Measurements from ENCODE around the gene SLC44A2. TPM values are rescaled to one million over a fixed set of nuclear protein-coding genes. Genes with fewer than 3 reads are reported as not detected.

The SLC44A2 gene
- total and polyA plus RNA-seq, 10 of the 15 experiments (the other 5 are each of a cell fraction or from before 2014, with no cell fraction given) = 3.0 to 51.3 (median 26.8) TPM

- TF ChIP-seq TCF3 (IDR thresholded peaks at IDR 0.05; ENCODE audit: borderline replicate concordance, insufficient read depth, low read depth, low read length) (peak; percentile 86; the same call in 1 of the 2 replicates), RELA (IDR thresholded peaks at IDR 0.05; ENCODE audit: borderline replicate concordance, partially characterized antibody) (no peak), SPI1 (IDR thresholded peaks at IDR 0.05; ENCODE audit: borderline replicate concordance, insufficient read depth, low read depth, low read length) (peak; percentile 93), ZNF592 (IDR thresholded peaks at IDR 0.05) (no peak), CHD1 (IDR thresholded peaks at IDR 0.05; ENCODE audit: low read depth, low read length) (no peak), ZBTB40 (IDR thresholded peaks at IDR 0.05; ENCODE audit: borderline replicate concordance) (no peak), PAX8 (IDR thresholded peaks at IDR 0.05) (no peak), MAX (IDR thresholded peaks at IDR 0.05; ENCODE audit: low read depth, low read length) (peak; percentile 68; the same call in 1 of the 2 replicates), CHD2 (IDR thresholded peaks at IDR 0.05; ENCODE audit: borderline replicate concordance, low read depth, low read length) (peak; percentile 10; the same call in 1 of the 2 replicates), HCFC1 (IDR thresholded peaks at IDR 0.05; ENCODE audit: low read length) (no peak), RAD21 (IDR thresholded peaks at IDR 0.05; ENCODE audit: insufficient read depth, low read depth, low read length) (no peak), BCL11A (IDR thresholded peaks at IDR 0.05; ENCODE audit: low read depth, low read length) (0 out of 2 replicates have a peak, but pooled peaks have one; percentile 31), SREBF2 (IDR thresholded peaks at IDR 0.05; ENCODE audit: low read length) (no peak), NBN (IDR thresholded peaks at IDR 0.05) (peak; percentile 87; the same call in 1 of the 2 replicates), RAD51 (IDR thresholded peaks at IDR 0.05) (peak; percentile 74), MLLT1 (IDR thresholded peaks at IDR 0.05) (0 out of 2 replicates have a peak, but pooled peaks have one; percentile 38), NR2F1 (conservative IDR thresholded peaks at IDR 0.05) (peak; percentile 93), EED (IDR thresholded peaks at IDR 0.05; ENCODE audit: low read depth) (peak; percentile 67; the same call in 1 of the 2 replicates)
Observed at GRCh38 chr19:10593820-10594637, 31.3 kb upstream of the SLC44A2 start (continued).
